ENCODE results near the gene PIGW.

Gene PIGW

GRCh38 chr17:36546418-36547093, 11.8 kb downstream of the PIGW start:
- DNase-seq, result peak; percentile 4

DNA sequence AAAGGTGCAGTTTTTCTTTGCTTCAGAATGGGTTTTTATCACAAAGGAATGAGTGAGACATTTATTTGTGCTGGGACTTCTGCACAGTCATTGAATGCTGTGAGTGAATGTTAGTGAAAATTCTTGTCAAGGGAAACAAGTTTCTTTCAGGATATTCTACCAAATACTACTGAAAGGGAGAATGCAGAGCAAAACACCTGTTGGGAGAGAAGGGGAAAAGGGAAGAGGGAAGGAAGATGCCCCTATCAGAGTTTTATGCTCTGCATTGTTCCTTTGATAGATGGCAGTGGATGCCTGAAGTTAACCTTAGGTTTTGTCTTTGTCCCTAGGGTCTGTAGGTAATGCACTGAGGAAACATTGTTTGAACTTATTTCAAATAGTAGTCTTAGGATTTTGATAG, 13.0 kb downstream of the PIGW start:
- no peak for DNase-seq

- no peak for DNase-seq
Observed at GRCh38 chr17:36550491-36551417, 16.0 kb downstream of the PIGW start.

DNA sequence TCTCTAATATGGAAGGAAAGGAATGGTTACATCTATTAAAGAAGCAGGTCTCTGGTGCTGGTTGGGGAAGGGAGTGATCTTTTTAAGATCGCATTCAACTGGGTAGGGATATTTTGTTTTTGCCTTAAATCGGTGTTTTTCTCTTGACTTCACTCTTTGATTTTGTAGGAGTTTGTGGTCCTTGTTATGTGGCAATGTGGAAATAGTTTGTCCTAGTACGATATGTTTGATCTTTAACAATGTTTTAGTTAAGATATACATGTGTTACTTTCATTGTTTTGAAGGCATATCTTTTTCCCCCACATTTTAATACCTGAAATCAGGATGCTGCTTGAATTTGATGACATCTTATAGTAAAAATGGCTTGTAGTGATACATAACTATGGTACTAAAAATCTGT, 18.7 kb downstream of the PIGW start:
- no peak for DNase-seq

- DNase-seq, result no peak
Observed at GRCh38 chr17:36566081-36566480, 31.3 kb downstream of the PIGW start.

DNA sequence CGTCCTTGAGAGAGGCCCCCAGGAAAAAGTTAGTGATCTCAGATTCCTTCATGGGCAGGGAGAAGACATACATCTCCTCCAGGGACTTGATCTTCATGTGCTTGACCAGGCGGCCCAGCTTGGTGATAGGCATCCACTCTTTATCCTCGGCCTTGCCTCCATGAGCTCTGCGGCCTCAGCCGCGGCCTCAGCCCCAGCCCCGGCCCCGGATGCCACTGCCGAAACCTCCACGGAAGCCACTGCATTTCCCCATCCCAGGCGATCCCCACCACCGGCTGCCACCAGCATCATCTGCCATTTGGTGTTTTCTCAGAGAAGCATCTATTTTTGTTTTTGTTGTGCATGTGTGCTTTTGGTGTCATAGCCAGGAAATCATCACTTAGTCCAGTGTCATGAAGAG, 40.2 kb downstream of the PIGW start:
- DNase-seq, result no peak

GRCh38 chr17:36576793-36577192, 42.0 kb downstream of the PIGW start:
- no peak for DNase-seq

GRCh38 chr17:36578671-36579070, 43.9 kb downstream of the PIGW start:
- no peak for DNase-seq

- no peak for DNase-seq
Observed at GRCh38 chr17:36583787-36584186, 49.0 kb downstream of the PIGW start.

GRCh38 chr17:36586138-36586537, 51.4 kb downstream of the PIGW start:
- DNase-seq, result no peak
